ENCODE results near the gene MAN2B2.

DNA sequence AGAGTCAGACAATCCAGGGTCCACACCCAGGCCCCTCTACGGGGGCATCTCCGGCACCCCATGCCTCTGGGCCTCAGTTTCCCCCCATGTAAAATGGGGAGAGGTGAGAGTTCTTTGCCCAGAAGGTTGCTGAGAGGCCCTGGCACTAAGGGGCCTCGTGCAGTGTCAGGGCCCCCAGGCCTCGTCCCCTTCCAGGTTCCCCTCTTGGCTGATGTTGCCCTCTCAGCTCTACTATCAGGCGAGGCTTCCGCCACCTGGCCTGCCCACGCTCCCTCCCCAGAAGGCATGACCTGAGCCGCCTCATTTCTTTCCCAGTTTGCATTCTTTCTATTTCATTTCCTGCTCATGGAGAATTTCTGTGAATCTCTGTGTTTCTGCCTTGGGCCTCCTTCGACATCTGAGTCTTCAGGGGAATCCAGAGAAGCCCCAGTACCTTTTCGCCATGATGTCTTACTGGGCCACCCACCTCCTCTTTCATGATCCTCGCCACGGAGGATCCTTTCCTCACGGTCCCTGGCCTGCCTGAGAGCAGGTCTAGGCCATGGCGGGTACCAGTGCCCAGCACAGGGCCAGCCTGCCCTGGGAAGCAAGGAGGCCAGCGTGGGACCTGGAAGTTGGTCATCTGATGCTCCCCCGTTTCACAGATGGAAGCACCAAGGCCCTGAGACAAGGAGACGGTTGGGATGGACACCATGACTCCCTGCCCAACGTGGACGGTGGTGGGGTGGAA is 43.6 kb downstream of the MAN2B2 start:
- TF ChIP-seq, protein P1, sequence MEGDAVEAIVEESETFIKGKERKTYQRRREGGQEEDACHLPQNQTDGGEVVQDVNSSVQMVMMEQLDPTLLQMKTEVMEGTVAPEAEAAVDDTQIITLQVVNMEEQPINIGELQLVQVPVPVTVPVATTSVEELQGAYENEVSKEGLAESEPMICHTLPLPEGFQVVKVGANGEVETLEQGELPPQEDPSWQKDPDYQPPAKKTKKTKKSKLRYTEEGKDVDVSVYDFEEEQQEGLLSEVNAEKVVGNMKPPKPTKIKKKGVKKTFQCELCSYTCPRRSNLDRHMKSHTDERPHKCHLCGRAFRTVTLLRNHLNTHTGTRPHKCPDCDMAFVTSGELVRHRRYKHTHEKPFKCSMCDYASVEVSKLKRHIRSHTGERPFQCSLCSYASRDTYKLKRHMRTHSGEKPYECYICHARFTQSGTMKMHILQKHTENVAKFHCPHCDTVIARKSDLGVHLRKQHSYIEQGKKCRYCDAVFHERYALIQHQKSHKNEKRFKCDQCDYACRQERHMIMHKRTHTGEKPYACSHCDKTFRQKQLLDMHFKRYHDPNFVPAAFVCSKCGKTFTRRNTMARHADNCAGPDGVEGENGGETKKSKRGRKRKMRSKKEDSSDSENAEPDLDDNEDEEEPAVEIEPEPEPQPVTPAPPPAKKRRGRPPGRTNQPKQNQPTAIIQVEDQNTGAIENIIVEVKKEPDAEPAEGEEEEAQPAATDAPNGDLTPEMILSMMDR (IDR thresholded peaks at IDR 0.05; ENCODE audit: poor library complexity): no peak
- TF ChIP-seq EZH2 (IDR thresholded peaks at IDR 0.05; ENCODE audit: borderline replicate concordance) (no peak), EZH2phosphoT487 (IDR thresholded peaks at IDR 0.05; ENCODE audit: low read depth, severe bottlenecking, unreplicated experiment) (no peak)

Measured in hepatocyte (in vitro differentiated cells).